Loucy (cell line): Measurements from ENCODE around the gene ARHGDIB.

Source experiments
- EZH2phosphoT487 ChIP-seq: fragments of 200-600 bp; IDR thresholded peaks from 2 replicates; pipeline ENCODE4 v1.6.1; 2018; ENCODE audit warnings: antibody characterized with exemption, mild to moderate bottlenecking, moderate library complexity, borderline replicate concordance
- TF ChIP-seq, protein P1 (sequence below): fragments of 200-600 bp; sonication (generic); conservative IDR thresholded peaks from 2 replicates; pipeline ENCODE4 v1.5.1; 2014; ENCODE audit warnings: mild to moderate bottlenecking, antibody characterized with exemption, low read length

DNA sequence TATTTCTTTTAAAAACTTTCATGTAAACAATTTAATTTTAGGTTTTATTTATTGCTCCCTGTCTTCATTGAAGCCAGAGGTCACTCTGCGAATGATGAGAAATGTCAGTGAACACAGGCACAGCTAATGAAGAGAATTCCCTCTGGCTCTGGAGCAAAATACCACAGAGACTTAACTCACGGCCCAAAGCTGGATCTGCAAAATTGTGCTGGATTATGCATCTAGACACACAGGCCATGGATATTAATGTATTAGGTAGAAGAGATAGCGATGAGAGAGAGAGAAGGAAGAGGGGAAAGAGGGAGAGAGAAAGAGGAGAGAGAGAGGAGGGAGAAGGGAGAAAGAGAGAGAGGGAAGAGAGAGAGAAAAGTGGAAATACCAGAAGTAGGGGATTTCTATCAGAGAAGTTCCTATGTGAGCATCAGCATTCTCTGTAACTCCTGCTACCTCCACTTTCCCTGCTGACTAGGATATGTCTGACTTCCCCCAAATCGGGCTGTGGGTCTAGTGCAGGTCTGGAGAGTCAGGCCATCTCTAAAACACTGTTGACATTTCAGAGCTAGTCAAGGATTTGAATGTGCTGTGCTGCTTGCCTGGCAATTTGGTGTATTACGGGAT, 3.7 kb downstream of the ARHGDIB start:
- TF ChIP-seq, protein P1, sequence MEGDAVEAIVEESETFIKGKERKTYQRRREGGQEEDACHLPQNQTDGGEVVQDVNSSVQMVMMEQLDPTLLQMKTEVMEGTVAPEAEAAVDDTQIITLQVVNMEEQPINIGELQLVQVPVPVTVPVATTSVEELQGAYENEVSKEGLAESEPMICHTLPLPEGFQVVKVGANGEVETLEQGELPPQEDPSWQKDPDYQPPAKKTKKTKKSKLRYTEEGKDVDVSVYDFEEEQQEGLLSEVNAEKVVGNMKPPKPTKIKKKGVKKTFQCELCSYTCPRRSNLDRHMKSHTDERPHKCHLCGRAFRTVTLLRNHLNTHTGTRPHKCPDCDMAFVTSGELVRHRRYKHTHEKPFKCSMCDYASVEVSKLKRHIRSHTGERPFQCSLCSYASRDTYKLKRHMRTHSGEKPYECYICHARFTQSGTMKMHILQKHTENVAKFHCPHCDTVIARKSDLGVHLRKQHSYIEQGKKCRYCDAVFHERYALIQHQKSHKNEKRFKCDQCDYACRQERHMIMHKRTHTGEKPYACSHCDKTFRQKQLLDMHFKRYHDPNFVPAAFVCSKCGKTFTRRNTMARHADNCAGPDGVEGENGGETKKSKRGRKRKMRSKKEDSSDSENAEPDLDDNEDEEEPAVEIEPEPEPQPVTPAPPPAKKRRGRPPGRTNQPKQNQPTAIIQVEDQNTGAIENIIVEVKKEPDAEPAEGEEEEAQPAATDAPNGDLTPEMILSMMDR = no peak
- TF ChIP-seq EZH2phosphoT487 = no peak
